Measurements from ENCODE around the gene HNF1A.

Gene HNF1A

DNA sequence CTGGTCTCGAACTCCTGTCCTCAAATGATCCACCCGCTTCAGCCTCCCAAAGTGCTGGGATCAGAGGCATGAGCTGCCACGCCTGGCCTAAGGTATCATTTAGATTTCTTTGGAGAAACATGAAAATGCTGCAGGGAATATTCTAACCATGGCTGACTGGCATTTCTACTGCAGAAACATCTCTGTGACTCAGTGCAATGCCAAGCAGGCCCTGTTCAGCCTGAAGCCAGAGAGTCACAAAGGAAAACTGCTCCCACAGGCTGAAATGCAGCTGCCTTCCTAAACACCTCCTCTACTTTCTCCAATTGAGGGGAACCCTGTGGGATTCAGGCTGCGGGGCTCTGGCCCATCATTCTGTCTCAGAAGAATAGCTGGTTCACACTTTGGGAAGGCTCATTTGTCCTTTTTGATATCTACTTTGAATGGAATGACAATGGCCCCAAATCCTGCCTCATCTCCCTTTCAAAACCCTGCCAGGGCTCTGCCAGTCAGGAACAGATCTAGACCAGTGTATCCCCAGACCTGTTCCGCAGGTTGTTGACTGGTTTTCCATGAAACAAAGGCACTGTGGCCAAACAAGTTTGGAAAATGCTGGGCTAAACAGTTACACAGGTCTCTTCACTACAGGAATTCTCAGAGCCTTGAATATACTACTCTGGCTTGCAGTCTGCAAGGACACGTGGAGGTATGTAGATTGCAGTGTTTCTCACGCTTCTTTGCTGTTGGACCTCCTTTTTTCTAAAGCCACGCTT, 30.2 kb downstream of the HNF1A start:
- no peak for DNase-seq (ENCODE audit: low read depth in 1 of 2, low spot score in 1 of 2)

DNA sequence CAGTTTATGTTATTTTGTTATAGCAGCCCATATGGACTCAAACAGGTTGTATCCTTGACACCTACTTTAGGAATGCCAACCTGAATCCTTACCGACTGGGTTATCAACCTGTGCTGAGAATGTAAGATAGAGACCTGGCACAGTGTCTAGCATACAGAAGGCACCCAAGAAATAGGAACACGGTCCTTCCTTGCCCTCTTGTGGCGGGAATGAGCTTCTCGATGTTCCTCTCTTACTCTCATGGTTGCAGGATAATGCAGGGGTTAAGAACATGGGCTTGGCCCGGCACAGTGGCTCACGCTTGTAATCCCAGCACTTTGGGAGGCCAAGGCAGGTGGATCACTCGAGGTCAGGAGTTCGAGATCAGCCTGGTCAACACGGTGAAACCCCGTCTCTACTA, 31.4 kb downstream of the HNF1A start:
- no peak for DNase-seq (ENCODE audit: low read depth in 1 of 2, low spot score in 1 of 2)

DNA sequence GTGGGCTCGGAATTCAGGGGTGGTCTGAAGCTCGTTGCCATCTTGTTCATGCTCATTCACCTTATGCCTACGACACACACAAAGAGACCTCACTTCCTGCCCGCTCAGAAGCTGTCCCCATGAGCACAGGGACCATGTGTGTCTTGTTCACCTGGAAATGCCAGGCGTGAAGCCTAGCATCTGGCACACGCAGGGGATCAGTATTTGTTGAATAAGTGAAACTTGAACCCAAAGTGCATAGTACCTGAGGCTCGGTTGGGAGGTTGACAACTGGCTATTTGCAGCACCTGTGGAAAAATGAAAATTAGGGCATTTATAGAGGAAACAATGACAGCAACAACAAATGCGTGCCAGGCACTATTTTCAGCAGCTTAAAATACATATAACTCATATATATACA, 32.5 kb downstream of the HNF1A start:
- no peak for DNase-seq (ENCODE audit: low read depth in 1 of 2, low spot score in 1 of 2)

DNA sequence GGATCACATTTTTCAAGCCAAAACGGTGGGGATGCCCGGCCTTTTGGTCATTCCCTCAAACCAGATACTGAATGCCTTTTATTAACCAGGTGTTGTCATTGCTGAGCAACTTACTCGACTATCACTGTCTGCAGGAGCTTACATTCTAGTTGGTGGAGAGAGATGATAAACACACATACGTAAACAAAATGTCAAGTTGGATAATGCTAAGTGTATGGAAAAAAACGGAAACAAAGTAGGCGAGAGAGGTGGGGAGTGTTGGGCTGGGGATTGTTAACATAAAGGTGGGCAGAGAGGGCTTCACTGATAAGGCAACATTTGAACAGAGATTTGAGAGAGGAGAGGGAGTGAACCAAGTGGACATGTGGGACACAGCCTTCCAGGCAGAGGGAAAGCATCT, 33.5 kb downstream of the HNF1A start:
- DNase-seq (ENCODE audit: low read depth in 1 of 2, low spot score in 1 of 2) = no peak

DNA sequence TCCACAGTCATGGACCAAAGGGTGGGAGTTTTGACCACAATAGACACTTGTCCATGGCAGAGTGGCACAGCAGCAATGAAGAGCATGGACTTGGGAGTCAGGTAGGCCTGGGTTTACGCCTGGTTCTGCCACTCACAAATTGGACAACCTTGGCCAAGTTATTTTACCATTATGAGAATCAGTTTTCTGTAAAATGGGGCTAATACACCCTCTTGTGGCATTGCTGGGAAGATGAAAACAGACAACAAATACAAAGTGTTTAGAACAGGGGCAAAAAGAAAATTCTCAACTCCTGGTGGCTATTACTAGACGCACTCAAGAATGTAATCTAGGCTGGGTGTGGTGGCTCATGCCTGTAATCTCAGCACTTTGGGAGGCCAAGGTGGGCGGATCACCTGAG, 35.4 kb downstream of the HNF1A start:
- no peak for DNase-seq (ENCODE audit: low read depth in 1 of 2, low spot score in 1 of 2)

DNA sequence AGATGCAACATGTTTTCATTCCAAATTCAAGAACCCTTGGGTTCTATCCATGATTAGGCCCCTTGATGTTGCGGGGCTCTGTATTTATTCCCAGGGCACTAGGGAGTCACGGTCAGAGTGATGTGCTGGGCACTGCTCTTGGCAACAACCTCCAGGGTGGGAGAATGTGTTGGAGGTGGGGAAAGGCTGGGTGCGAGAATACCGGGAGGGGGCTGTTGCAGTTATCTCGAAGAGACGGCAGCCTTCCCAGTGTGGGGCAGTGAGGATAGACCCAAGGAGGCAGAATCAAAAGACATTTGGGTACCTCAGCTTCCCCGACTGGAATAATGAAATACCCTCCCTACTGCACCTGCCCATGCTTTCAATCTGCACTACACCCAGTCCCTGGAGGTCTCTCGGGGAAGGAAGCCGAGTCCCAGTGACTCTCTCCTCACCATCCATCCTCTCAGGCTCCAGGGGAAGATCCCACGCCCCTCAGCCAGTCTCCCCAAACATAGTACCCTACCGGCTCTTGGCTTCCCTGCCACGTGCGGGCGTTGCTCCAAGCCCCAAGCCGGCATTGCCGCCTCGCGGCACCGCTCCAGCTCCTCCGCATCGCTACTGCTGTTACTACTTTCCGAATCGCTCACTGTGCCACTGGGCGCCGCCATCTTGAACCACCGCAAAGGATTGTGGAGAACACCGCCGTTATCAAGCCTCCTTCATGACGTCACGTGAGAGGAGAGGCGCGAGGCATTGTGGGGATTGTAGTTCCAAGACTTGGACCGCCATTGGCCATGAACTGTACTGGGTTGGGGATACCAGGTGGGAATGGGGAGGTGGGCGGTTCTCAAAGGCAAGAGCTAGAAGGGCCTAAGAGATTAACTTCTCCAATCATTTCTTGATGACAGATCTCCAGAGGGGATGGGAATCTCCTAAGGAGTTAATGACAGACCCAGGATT, 37.8 kb downstream of the HNF1A start, which contains the start of gene C12orf43:
Gene C12orf43 (minus strand): TSS at position 663 of the 942 bp plus-strand sequence. CDS start 13 bp downstream, at position 650.
- DNase-seq (ENCODE audit: low read depth in 1 of 2, low spot score in 1 of 2) = peak; percentile 82 to 84

DNA sequence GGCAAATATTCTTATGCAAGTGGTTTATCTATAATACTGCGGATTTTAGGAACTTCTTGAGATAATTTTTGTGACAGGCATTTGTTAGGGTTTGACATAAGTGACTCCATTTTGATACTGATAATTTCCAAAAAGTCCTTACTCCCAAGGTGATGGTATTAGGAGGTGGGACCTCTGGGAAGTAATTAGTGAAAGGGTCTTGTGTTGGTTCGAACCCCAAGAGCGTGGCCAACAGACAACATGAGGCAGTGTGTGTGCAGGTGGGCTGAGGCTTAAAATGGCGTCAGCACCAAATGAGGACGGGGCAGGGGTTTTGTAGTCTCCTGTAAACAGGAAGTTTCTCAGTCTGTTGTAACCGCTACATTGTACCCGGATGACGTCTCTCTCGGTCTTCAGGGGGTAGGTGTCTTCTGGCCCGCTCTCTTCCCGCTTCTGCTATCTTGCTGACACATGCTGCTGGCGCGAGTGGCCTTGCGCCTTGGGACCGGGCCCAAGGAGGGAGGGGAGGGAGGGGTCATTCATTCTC, 39.7 kb downstream of the HNF1A start:
- DNase-seq (ENCODE audit: low read depth in 1 of 2, low spot score in 1 of 2) = no peak

DNA sequence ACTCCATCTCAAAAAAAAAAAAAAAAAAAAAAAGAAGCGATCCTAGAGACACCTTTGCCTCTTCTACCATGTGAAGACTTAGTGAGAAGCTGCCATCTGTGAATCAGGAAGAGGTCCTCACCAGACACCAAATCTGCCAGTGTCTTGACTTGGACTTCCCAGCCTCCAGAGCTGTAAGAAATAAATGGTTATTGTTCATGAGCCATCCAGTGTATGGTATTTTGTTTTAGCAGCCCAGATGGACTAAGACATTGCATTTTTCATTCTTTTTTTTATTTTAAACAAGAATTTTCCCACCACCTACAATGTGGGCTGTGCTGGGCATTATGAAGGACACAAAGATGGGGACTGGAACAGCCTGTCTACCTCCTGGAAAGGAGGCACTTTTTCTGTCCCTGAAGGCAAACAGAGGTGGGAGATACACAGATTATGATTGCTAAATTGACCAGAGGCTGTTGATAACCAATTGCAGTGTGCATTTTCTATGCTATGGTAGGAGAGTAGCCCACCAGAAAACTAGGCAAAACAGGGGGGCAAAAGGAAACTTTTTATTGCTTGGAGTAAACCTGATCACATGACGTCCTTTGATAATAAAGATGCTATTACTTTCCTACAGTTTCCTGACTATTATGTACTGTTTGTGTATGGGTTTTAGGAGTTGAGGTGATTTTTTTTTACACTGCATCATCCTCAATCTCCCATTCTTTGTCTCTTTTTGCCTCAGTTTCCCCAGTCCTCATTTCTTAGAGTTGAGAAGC, 40.7 kb downstream of the HNF1A start:
- DNase-seq (ENCODE audit: low read depth in 1 of 2, low spot score in 1 of 2) = no peak

DNA sequence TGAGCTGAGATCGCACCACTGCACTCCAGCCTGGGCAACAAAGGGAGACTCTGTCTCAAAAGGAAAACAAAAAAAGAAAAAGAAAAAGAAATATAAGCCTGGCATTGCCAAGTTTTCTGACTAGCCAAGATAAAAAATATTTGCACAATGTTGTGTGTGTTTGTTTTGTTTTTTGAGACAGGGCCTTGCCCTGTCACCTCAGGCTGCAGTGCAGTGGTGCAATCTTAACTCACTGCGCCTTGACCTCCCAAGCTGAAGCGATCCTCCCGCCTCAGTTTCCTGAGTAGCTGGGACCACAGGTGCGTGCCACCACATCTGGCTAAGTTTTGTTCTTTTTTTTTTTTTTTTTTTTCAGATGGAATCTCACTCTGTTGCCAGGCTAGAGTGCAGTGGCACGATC, 43.4 kb downstream of the HNF1A start:
- DNase-seq (ENCODE audit: low read depth in 1 of 2, low spot score in 1 of 2) = no peak

DNA sequence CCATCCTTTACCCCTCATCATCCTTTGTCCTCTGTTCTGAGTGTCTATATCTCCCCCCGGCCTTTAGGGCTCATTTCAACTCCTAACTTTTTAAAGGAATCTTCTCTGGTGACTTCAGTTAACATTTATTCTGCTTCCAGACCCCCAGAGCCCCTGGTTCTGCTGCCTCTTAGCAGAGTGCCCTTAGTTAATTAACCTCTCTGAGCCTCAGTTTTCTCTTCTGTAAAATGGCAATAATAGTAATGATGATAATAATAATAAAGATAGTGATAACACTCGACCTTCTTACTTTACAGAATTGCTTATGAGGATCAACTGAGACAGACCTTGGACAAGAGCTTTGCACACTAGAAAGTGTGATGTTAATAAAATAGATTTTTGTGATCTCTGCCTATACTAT, 44.4 kb downstream of the HNF1A start:
- DNase-seq (ENCODE audit: low read depth in 1 of 2, low spot score in 1 of 2) = no peak

DNA sequence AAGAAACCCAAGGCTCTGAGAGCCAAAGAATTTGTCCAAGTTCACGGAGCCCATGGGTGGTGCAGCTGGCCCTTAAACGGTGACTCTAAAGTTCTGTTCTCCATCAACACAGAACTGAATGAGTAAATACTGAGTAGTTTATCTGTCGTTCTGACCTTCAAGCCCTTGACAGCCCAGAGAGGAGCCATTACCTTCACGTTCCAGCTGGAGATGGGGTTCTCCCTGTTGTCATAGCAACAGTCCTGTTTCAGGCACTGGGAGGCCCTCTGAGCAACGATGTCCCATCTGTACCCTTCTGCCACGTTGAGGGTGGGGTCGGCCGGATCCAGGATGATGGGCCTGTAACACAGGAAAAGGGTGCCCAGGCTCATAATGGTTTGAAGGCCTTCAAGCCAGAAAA, 45.5 kb downstream of the HNF1A start:
- DNase-seq (ENCODE audit: low read depth in 1 of 2, low spot score in 1 of 2) = no peak

DNA sequence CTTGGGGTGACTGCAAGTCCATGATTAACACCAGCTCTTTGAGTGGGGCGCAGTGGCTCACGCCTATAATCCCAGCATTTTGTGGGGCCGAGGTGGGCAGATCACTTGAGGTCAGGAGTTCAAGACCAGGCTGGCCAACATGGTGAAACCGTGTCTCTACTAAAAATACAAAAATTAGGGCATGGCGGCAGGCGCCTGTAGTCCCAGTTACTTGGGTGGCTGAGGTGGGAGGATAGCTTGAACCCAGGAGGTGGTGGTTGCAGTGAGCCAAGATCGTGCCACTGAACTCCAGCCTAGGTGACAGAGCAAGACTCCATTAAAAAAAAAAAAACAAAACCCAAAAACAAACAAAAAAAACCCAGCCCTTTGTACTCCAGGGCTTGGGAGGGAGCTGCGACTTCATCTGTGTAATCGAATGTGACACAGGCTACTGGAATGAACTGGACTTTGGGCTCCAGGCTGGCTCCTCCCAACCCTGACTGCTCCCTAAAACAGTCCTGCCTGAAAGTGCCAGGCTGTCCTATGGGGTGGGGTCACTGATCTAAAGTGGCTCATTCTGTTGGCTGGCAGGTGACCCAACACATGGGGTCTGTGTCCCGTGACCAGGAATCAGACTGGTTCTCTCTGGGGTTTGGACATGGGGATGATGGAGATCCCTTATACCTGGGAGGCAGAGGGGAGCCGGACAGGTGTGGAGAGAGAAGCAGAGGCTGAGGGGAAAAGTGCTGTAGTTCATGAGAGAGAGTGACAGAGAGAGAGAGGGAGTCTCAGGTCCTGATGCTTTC, 47.3 kb downstream of the HNF1A start:
- no peak for DNase-seq (ENCODE audit: low read depth in 1 of 2, low spot score in 1 of 2)

DNA sequence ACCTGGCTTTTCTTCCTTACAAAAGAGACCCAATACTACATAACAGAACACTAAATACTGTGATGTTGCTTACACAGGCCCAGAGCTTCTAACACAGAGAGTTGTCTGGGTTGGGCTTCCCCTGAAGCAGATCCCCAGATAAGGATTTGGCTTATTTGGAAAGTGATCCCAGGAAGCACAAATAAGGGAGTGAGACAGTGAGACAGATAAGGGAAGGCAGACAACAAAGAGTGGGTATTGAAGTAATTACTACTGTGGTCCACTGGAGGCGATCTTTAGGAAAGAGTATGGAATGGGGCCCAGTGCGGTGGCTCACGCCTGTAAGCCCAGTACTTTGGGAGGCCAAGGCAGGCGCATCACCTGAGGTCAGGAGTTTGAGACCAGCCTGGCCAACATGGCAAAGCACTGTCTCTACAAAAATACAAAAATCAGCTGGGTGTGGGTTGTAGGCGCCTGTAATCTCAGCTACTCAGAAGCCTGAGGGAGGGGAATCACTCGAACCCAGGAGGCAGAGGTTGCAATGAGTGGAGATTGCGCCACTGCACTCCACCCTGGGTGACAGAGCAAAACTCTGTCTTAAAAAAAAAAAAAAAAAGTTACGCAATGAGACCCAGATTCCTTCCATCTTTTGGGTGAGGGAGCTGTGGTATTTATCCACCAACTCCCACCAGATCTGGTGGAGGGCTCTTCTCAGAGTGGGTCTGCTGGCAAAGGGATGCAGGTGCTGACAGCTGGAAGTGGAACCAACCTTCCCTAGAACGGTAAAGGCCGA, 48.1 kb downstream of the HNF1A start:
- no peak for DNase-seq (ENCODE audit: low read depth in 1 of 2, low spot score in 1 of 2)

DNA sequence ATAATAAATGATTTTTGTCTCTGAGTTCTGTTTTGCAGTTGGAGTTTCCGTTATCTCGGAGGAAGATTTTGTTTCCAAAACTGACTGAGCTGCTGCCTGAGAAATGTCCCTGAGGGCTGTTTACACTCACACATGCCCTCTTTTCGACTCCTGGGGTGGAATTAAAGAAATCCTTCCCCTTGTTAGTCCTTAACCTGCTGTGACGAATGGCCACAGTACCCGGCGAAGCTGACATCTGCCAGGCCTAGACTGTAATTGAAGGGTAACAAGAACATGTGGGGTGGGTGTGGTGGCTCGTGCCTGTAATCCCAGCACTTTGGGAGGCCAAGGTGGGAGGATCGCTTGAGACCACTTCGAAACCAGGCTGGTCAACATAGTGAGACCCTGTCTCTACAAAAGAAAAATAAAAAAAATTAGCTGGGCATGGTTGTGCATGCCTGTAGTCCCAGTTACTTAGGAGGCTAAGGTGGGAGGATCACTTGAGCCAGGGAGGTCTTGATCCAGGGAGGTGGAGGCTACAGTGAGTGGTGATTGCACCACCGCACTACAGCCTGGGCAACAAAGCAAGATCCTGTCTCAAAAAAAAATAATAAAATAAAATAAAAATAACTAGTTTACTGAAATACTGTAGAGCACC, 52.4 kb downstream of the HNF1A start:
- no peak for DNase-seq (ENCODE audit: low read depth in 1 of 2, low spot score in 1 of 2)

DNA sequence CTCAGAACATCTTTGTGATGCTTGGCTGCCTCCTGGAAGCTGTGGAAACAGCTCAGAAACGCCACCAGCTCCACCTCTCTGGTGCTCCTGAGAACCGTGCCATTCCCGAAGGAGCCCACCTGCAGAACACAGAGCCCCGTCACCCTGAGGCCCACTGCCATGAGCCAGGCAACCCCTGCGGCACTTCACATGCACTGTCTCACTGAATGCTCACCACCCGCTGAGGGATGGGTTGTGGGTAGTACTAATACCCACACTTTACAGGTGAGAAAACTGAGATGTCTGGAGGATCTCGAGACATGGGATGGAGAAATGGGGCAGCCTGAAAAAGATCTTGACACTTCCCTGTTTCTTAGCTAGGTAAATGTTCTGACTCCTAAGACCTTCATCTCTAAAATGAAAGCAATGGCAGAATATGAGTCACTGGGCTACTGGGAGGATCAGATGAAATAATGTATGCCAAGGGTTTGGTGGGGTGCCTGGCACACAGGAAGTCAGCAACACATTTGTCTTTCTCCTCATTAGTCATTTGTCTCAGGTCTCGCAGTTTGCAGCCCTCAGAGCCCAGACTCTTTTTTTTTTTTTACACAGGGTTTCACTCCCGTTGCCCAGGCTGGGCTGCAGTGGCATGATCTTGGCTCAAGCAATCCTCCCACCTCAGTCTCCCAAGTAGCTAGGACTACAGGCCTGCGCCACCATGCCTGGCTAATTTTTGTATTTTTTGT, 55.4 kb downstream of the HNF1A start:
- DNase-seq (ENCODE audit: low read depth in 1 of 2, low spot score in 1 of 2) = peak; percentile 16 to 46

DNA sequence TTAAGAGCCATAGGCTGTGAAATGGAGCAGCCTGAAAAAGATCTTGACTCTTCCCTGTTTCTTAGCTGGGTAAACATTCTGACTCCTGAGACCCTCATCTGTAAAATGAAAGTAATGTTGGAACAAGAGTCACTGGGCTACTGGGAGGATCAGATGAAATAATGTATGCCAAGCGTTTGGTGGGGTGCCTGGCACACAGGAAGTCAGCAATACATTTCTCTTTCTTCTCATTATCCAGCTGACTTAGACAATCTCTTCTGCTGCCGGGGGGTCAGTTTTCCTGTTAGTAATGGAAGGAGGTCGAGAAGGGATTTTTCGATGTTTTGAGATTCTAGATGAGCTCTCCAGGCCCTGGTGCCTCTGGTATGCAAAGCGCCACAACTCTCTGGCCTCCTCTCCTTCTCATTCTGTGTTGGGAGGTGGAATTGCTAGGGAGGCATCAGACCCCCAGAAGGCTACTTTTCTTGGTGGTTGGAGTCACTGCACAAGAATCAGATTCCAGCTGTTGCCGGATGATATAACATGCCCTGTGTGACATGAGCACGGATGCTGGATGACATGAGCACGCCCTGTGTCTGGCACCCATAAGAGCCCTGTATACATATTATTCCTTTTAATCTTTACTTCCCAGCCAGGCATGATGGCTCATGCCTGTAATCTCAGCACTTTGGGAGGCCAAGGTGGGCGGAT, 56.4 kb downstream of the HNF1A start:
- DNase-seq (ENCODE audit: low read depth in 1 of 2, low spot score in 1 of 2) = no peak

DNA sequence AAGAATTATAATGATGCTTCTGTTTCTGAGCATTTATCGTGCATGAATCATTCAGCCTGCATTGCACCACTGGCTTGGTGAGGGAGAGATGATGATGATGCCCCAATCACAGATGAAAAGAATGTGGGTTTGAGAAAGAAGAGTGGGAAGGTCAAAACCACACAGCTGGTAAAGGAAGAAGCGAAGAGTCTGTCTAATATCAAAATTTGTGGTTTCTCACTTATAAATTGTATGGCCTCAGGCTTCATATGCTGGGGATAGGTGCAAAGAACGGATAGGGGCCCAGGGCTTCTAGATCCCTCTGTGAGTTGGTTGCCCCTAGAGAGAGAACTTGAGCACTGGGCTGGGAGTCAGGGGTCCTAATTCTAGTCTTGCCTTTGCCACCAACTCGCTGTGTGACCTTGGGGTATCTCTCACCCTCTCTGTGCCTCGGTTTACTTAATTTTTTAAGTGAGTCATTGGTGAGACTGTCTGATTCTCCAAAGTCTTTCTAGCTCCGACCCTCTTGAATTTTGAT, 58.5 kb downstream of the HNF1A start:
- peak in 1 of 2 donors; percentile 16 for DNase-seq (ENCODE audit: low read depth in 1 of 2, low spot score in 1 of 2)
